Activated CD8-positive, alpha-beta memory T cell treated with anti-CD3 and anti-CD28 coated beads, Interleukin-2, amount 50 U/mL, for 24 hours (primary cell): ENCODE data around the gene AKAP8L.
"Not testable (repeated sequence)": the region's sequence is repeated elsewhere in the genome, so short reads cannot be mapped to it uniquely, and the experiment has no call there.

Experiments used
- DNase-seq: peaks from one replicate; pipeline ENCODE4 v3.0.0-alpha.2; 2020; ENCODE audit errors: extremely low read depth

The AKAP8L gene

GRCh38 chr19:15421136-15421695 is 2.4 kb upstream of the AKAP8L start:
- DNase-seq: no peak

GRCh38 chr19:15419413-15420025 is 731 bp upstream of the AKAP8L start:
- no peak for DNase-seq

GRCh38 chr19:15418231-15418578 is 583 bp downstream of the AKAP8L start:
- no peak for DNase-seq

- DNase-seq: no peak
Measured at GRCh38 chr19:15417699-15418098, 1.1 kb downstream of the AKAP8L start.

- no peak for DNase-seq
Measured at GRCh38 chr19:15412832-15413231, 6.0 kb downstream of the AKAP8L start.

GRCh38 chr19:15411351-15411750 is 7.4 kb downstream of the AKAP8L start:
- DNase-seq: not testable (repeated sequence)

GRCh38 chr19:15404780-15405211 is 14.0 kb downstream of the AKAP8L start:
- DNase-seq: no peak

GRCh38 chr19:15404097-15404779 is 14.6 kb downstream of the AKAP8L start:
- DNase-seq: no peak

GRCh38 chr19:15403151-15403531 is 15.6 kb downstream of the AKAP8L start:
- no peak for DNase-seq

- DNase-seq: no peak
Measured at GRCh38 chr19:15402411-15403150, 16.2 kb downstream of the AKAP8L start.

GRCh38 chr19:15401397-15401710 is 17.4 kb downstream of the AKAP8L start:
- no peak for DNase-seq

GRCh38 chr19:15400521-15401396 is 18.0 kb downstream of the AKAP8L start:
- DNase-seq: no peak

GRCh38 chr19:15399635-15400034 is 19.2 kb downstream of the AKAP8L start:
- DNase-seq: no peak

- no peak for DNase-seq
Measured at GRCh38 chr19:15399234-15399515, 19.6 kb downstream of the AKAP8L start.

- no peak for DNase-seq
Measured at GRCh38 chr19:15398501-15399233, 20.1 kb downstream of the AKAP8L start.

GRCh38 chr19:15397782-15398181 is 21.0 kb downstream of the AKAP8L start:
- no peak for DNase-seq

GRCh38 chr19:15397236-15397635 is 21.6 kb downstream of the AKAP8L start:
- DNase-seq: no peak

- no peak for DNase-seq
Measured at GRCh38 chr19:15396436-15396835, 22.4 kb downstream of the AKAP8L start.

- not testable (repeated sequence) for DNase-seq
Measured at GRCh38 chr19:15395251-15395650, 23.5 kb downstream of the AKAP8L start.

GRCh38 chr19:15394426-15394825 is 24.4 kb downstream of the AKAP8L start:
- DNase-seq: no peak

GRCh38 chr19:15393963-15394362 is 24.8 kb downstream of the AKAP8L start:
- DNase-seq: no peak
